ENCODE measurements around the gene DYNC1H1.

The DYNC1H1 gene

DNA sequence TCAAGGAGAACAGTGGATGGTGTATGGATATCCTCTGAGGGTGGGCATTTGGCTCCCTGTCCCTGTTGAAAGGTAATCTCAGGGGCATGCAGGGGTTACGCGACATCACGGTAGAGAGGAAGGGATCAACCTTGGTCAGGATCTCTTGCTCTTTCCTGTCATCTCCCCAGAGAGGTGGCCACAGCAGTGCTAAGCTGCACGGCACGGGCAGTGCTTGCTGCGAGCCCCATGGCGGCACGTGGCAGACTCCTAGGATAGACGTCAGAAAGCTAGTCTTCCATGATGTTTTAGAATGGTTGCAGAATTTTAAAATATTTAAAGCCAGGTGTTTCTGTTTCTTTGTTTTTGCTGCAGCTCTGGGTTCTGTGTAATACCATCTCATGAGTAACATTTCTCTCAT is 41.0 kb downstream of the DYNC1H1 start:
- DNase-seq, result no peak

GRCh38 chr14:102007916-102008418 is 43.6 kb downstream of the DYNC1H1 start:
- DNase-seq, result no peak

- DNase-seq, result no peak
Measured at GRCh38 chr14:102008891-102009290, 44.5 kb downstream of the DYNC1H1 start.

- DNase-seq, result no peak
Measured at GRCh38 chr14:102011631-102012030, 47.3 kb downstream of the DYNC1H1 start.

GRCh38 chr14:102012336-102012735 is 48.0 kb downstream of the DYNC1H1 start:
- no peak for DNase-seq

DNA sequence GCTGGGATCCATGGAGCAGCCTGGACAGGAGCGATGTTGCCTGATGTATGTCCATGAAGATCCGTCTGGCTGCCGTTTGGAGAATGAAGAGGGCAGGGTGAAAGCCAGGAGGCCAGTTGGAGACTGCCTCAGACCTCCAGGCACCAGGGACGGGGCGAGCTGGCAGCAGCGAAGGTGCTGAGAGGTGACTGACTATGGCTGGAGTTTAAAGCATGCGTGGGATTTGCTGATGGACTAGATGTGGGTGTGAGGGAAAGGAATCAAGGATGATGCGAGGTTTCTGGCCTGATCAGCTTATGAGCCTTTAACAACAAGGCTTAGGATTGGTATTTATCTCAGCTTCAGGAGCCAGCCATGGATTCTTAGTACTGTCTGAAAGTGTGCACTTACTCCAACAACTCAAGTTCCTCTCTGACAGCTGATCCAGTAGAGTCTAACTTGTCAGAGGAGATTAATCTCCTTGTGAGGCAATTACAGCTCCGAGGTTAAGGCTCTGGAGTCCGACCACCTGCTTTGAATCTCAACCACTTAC is 49.4 kb downstream of the DYNC1H1 start:
- no peak for DNase-seq

DNA sequence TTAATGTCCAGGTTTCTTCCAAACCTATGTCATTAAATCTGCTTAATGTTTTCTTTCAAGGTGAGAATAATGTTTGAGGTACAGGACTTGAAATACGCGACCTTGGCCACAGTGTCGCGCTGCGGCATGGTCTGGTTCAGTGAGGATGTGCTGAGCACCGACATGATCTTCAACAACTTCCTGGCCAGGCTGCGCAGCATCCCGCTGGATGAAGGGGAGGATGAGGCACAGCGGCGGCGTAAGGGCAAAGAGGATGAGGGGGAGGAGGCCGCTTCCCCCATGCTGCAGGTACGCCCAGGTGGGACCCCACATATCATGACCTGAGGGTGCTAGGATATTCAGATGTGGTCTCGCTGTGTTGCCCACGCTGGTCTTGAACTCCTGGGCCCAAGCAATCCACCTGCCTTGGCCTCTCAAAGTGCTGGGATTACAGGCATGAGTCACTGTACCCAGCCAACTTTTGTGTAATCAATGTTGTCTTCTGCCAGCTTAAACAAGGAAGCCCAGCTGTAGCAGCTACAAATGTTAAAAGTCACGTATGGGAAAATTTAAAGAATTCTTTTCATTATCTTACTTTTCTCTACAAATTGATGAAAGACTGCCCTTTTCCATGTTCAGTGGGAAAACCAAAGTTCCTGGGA is 50.8 kb downstream of the DYNC1H1 start:
- DNase-seq, result no peak

DNA sequence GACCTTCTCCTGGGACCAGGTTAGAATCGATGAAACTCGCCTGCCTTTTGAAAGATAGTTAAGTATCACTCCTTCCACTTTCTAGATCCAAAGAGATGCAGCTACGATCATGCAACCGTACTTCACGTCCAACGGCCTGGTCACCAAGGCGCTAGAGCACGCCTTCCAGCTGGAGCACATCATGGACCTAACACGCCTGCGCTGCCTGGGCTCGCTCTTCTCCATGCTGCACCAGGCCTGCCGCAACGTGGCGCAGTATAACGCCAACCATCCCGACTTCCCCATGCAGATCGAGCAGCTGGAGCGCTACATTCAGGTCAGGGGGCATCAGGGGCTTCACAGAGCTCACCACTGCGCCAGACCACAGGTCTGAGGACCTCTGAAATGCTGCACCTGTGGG is 51.4 kb downstream of the DYNC1H1 start:
- no peak for DNase-seq

- no peak for DNase-seq
Measured at GRCh38 chr14:102016420-102017090, 52.2 kb downstream of the DYNC1H1 start.

DNA sequence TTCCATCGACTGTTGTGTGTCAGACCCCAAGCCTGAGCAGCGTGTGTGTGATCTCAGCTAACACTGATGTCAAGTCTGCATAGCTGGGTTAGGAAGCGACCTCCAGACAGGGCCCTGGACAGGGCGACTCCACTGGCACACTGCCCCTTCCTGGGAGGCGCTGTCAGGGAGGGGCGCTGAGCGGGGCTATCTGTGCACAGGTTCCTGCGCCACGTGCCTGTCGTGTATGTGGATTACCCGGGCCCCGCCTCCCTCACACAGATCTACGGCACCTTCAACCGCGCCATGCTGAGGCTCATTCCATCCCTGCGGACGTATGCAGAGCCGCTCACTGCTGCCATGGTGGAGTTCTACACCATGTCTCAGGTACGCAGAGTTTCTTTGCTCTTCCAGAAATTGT is 53.9 kb downstream of the DYNC1H1 start:
- no peak for DNase-seq

- no peak for DNase-seq
Measured at GRCh38 chr14:102019006-102019540, 54.7 kb downstream of the DYNC1H1 start.

GRCh38 chr14:102020058-102020971 is 55.9 kb downstream of the DYNC1H1 start:
- DNase-seq, result no peak

DNA sequence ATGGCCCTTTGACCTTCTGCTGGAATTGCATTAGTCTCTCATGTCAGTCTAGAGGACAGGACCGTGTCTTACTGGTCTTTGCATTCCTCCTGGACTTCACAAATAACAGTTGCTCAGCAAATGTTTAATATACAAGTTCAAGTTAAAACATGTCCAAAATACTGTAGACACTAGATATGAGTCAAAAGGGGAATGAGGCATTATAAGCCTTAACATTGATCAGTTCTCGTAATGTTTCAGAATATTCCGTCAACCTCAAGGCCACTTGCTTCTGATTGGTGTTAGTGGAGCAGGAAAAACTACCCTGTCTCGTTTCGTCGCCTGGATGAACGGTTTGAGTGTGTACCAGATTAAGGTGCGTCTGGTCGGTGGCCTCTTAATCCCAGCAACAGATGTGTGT is 62.6 kb downstream of the DYNC1H1 start:
- no peak for DNase-seq

DNA sequence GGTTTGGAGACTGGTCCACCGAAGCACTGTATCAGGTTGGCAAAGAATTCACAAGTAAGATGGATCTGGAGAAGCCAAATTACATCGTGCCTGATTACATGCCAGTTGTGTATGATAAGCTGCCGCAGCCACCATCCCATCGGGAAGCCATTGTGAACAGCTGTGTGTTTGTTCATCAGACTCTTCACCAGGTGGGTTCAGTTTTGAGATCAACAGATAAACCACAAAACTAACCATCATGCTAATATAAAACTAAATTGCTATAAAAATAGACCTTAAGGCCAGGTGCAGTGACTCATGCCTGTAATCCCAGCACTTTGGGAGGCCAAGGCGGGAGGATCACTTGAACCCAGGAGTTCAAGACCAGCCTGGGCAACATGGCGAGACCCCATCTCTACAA is 63.6 kb downstream of the DYNC1H1 start:
- DNase-seq, result no peak

DNA sequence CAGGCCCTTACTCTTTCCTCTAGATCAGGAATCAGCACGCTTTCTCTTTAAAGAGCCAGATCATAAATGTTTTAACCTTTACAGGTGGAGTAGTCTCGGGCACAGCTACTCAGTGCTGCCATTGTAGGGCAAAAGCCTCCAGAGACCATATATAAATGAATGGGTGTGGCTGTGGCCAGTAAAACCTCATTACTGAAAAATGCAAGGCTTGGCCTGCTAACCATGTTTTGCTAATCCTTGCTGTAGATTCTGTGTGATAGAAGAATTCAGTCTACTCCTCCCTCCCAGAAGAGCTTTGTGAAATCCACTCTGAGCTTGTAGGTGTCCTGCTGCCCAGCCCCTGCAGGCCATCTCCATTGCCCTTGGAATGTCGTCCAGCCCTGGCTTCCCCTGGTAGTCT is 64.4 kb downstream of the DYNC1H1 start:
- DNase-seq, result no peak

- DNase-seq, result no peak
Measured at GRCh38 chr14:102029956-102030355, 65.6 kb downstream of the DYNC1H1 start.

- DNase-seq, result no peak
Measured at GRCh38 chr14:102033241-102033640, 68.9 kb downstream of the DYNC1H1 start.

DNA sequence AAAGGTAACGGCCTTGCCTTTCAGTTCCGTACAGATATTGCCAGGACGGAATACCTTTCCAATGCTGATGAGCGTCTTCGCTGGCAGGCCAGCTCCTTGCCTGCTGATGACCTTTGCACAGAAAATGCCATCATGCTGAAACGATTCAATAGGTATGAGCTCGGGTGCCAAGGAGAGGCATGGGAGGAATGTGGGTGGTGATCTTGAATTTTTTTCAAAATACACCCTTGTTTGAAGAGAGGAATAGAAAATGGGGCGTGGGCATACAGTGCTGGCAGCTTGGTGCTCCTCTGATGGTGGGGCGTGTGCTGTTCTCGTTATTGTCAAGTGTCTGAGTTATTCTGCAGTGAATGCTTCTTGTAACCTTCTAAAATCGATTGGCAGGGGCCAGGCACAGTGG is 69.9 kb downstream of the DYNC1H1 start:
- DNase-seq, result no peak

DNA sequence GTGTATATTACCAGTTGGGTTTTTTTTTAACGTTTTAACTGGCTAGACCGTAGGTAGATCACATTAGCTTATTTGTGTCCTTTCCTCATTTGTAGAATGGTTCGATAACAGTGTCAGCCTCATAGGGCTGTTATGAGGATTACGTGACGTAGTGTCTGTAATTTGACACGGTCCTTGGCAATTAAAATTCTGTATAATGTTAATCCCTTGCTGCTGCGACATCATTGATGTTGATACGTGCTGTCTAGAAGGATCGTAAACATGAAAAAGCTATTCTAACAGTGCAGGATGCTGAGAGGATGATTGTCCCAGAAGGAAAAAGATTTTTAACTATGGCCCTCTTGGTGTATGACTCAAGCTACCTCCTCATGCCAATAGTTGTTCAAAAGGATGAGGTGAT is 71.5 kb downstream of the DYNC1H1 start:
- no peak for DNase-seq

DNA sequence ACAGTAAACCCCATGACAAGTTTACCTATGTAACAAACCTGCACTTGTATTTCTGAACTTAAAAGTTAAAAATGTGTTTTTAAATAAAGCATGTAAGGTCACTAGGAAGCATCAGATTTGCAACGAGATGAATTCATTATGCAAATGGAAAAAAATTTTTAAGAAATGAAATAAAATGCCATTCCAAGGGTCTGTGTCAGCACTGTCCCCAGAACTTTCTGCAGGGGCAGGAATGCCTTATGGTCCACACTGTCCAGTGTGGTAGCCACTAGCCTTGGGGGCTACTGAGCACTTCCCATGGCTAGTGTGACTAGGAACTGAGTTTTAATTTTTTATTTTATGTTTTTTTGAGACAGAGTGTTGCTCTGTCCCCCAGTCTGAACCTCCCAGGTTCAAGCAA is 73.3 kb downstream of the DYNC1H1 start:
- no peak for DNase-seq

- DNase-seq, result no peak
Measured at GRCh38 chr14:102039157-102039556, 74.8 kb downstream of the DYNC1H1 start.

DNA sequence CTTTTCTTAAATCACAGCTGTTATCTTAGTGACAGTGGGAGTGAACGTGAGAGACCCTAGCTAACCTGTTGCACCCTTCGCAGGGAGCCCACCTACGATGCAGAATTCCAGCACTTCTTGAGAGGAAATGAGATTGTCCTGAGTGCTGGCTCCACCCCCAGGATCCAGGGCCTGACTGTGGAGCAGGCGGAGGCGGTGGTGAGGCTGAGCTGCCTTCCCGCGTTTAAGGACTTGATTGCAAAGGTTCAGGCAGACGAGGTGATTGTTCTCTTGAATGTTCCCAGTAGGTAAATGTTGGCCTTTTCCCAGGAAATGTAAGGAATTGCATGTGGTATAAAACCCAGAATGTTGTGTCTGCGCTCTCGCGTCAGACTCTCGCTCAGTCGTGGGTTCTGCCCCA is 75.8 kb downstream of the DYNC1H1 start:
- DNase-seq, result no peak

GRCh38 chr14:102042699-102043098 is 78.3 kb downstream of the DYNC1H1 start:
- DNase-seq, result no peak

All from SHP77 (cell line).